Retinal pigment epithelial cell (primary cell): Measurements from ENCODE around the gene NATD1.

Experiments
- DNase-seq: peaks from one replicate; pipeline ENCODE4 v3.0.0-alpha.2; 2010; ENCODE audit warnings: low read depth
- H3K4me3 ChIP-seq: 2 replicates; pipeline ENCODE4 v1.5.1; 2011; ENCODE audit warnings: mild to moderate bottlenecking, low read length, control low read depth, moderate library complexity
- TF ChIP-seq, protein P1 (sequence below): conservative IDR thresholded peaks from 2 replicates; pipeline ENCODE4 v1.5.1; 2011; ENCODE audit warnings: low read depth, low read length, control low read depth, inconsistent platforms

Gene NATD1

DNA sequence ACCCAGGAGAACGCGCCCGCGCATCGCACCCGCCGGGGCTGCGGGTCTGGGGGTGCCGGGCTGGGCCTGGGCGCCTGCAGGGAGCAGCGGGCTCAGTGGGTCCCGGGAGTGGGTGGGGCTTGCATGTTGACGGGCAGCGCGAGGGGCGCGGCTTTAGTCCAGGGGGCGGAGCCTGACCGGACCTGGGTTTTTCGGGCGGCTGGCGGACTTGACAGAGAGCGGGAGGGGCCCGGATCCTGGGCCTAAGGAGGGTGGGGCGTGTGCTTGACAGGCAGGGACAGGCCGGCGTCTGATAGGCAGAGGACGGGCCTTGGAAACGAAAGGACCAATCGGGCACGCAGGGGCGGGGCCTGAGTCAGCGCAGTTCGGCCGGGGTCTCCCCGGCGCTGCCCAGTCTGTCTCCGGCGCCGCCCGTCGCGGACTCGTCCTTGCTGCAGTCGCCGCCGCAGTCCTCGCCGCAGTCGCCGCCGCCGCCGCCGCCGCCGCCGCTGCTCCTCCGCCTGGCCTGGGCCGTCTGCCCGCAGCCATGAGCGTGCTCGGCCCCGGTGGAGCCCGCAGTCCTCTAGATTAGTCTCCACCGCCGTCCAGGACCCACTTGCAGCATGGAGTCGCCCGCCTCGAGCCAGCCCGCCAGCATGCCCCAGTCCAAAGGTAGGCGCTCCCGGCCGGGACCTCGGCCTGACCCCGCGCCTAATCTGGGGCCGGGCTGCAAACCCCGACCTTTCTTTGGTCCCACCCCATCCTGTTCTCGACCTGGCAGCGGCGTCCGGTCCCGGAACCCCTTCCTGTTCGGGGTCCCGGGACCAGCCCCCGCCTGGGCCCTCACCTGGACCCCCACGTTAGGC lies 31.3 kb upstream of the NATD1 start, which contains the start of gene MAP2K3:
Gene MAP2K3, plus strand, starts transcription at position 393 of the 845 bp plus-strand sequence. Its CDS starts 210 bp downstream, at position 603.
- peak within 1 kb of the TSS; percentile 97 for H3K4me3 ChIP-seq
- peak; percentile 99 for DNase-seq
- TF ChIP-seq, protein P1, sequence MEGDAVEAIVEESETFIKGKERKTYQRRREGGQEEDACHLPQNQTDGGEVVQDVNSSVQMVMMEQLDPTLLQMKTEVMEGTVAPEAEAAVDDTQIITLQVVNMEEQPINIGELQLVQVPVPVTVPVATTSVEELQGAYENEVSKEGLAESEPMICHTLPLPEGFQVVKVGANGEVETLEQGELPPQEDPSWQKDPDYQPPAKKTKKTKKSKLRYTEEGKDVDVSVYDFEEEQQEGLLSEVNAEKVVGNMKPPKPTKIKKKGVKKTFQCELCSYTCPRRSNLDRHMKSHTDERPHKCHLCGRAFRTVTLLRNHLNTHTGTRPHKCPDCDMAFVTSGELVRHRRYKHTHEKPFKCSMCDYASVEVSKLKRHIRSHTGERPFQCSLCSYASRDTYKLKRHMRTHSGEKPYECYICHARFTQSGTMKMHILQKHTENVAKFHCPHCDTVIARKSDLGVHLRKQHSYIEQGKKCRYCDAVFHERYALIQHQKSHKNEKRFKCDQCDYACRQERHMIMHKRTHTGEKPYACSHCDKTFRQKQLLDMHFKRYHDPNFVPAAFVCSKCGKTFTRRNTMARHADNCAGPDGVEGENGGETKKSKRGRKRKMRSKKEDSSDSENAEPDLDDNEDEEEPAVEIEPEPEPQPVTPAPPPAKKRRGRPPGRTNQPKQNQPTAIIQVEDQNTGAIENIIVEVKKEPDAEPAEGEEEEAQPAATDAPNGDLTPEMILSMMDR, result no peak

DNA sequence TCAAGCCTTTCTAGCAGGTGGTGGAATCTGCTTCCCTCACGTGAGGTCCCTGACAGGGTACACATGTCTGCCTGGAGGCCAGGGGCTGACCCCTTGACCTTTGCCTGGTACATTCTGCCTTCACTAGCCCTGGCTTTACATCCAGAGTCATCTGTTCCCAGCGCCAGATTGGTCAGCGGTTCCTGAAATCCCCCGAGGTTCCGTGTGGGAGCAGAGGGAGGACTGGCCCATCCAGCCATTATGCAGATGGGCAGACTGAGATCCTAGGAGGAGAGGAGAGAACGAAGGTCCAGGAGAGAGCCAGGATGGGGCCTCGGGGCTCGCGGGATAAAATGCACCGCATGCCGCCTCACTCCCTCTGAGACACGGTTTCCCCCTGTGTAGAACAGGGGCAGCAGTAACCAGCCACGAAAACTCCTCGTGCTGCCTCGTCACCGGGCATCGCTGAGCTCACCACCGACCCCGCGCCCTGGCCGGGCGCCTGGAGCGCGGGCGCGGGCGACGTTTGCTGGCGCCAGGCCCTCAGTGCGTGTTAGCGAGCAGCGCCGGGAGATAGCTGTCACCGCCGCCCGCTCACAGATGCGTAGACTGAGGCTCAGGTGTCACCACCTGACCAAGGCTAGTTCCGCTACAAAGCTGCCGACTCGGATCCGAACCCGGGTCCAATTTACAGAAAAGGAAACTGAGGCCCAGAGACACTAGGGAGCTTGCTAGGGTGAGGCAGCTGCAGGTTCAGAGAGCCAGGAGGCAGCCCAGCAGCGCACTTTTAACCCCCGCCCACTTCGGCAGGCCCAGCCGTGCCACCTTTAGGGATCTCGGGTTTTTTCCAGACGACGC lies 30.5 kb upstream of the NATD1 start:
- no peak for DNase-seq
- peak overlapping the region; percentile 38 for H3K4me3 ChIP-seq
- TF ChIP-seq, protein P1, result no peak

DNA sequence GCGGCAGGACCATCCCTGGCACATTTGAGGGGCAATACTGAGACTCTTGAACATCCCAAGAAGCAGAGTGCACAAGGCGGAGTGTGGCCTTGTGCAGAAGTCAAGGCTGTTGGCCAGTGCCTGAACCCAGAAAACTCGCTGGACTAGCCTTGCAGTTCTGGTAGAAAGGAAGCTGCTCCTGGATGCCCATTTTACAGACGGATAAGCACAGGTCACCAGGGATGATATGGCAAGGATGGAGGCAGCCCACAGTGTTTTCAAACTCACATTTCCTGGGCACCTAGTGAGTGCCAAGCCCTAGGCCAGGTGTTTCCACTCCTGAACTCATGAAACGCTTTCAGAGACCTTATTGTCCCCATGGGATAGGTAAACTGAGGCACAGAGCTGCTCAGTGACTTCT lies 29.6 kb upstream of the NATD1 start:
- DNase-seq, result no peak
- no peak overlapping the region for H3K4me3 ChIP-seq
- TF ChIP-seq, protein P1, result no peak

DNA sequence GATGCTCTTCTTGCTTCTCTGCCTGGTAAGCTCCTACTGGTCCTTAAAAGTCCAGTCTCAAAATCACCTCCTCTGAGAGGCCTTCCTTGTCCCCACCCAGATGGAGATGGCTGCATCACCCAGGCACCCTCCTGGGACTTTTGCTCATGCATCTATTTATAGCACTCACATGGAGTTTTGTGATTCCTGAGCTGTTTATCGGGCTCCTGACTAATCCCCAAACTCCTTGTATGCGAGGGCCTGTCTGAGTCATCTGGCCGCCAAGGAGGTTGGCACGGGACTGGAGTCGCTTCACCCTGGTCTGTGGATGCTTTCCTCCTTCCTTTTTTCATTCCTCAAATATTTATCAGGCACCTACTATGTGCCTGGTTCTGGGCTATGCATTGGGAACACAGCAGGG lies 29.0 kb upstream of the NATD1 start:
- TF ChIP-seq, protein P1, result no peak
- no peak overlapping the region for H3K4me3 ChIP-seq
- DNase-seq, result peak; percentile 95

DNA sequence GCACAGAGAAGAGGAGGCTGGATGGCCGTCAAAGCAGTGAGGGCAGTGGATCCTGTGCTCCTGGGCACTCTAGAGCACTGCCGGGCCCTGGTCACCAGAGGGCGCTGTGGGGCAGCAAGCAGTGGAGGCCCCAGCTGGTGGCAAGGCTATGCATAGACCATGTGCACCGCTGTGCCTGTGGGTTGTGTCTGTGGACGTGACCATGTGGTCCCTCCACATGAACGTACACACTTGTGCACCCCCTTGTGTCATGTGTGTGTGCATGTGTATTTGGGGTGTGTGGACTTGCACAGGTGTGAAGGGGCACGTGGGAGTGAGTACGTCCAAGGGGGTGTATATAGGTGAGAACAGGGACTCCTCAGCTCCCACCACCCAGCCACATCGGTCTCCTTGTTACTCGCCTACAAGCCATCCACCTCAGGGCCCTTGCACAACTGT lies 26.9 kb upstream of the NATD1 start:
- no peak overlapping the region for H3K4me3 ChIP-seq
- TF ChIP-seq, protein P1, result peak; percentile 99
- no peak for DNase-seq

DNA sequence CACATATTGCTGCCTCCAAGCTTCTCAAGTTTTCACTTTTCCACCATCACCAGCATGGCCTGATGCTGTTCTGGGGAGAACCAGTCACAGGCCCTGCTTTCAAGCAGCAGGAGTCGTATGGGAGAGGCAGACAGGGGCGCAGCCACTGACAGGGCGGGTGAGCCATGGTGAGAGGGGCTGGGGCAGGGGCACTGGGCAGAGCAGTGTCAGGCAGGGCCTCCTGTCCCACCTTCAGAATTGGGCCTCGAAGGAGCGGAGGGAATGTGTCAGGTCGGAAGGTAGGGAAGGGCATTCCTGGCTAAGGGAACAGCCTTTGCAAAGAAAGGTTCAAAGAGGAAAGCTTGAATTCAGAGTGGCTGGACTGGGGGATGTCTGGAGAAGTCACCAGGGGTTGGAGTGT lies 26.4 kb upstream of the NATD1 start:
- TF ChIP-seq, protein P1, result no peak
- DNase-seq, result no peak
- H3K4me3 ChIP-seq, result no peak overlapping the region
